ENCODE results near the gene ABCA8. TPM values are rescaled to one million over a fixed set of nuclear protein-coding genes. Genes with fewer than 3 reads are reported as not detected.
"Not testable (repeated sequence)": the region's sequence is repeated elsewhere in the genome, so short reads cannot be mapped to it uniquely, and the experiment has no call there.

The ABCA8 gene, protein sequence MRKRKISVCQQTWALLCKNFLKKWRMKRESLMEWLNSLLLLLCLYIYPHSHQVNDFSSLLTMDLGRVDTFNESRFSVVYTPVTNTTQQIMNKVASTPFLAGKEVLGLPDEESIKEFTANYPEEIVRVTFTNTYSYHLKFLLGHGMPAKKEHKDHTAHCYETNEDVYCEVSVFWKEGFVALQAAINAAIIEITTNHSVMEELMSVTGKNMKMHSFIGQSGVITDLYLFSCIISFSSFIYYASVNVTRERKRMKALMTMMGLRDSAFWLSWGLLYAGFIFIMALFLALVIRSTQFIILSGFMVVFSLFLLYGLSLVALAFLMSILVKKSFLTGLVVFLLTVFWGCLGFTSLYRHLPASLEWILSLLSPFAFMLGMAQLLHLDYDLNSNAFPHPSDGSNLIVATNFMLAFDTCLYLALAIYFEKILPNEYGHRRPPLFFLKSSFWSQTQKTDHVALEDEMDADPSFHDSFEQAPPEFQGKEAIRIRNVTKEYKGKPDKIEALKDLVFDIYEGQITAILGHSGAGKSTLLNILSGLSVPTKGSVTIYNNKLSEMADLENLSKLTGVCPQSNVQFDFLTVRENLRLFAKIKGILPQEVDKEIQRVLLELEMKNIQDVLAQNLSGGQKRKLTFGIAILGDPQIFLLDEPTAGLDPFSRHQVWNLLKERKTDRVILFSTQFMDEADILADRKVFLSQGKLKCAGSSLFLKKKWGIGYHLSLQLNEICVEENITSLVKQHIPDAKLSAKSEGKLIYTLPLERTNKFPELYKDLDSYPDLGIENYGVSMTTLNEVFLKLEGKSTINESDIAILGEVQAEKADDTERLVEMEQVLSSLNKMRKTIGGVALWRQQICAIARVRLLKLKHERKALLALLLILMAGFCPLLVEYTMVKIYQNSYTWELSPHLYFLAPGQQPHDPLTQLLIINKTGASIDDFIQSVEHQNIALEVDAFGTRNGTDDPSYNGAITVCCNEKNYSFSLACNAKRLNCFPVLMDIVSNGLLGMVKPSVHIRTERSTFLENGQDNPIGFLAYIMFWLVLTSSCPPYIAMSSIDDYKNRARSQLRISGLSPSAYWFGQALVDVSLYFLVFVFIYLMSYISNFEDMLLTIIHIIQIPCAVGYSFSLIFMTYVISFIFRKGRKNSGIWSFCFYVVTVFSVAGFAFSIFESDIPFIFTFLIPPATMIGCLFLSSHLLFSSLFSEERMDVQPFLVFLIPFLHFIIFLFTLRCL (N-terminal part only)
- not detected for total RNA-seq

DNA sequence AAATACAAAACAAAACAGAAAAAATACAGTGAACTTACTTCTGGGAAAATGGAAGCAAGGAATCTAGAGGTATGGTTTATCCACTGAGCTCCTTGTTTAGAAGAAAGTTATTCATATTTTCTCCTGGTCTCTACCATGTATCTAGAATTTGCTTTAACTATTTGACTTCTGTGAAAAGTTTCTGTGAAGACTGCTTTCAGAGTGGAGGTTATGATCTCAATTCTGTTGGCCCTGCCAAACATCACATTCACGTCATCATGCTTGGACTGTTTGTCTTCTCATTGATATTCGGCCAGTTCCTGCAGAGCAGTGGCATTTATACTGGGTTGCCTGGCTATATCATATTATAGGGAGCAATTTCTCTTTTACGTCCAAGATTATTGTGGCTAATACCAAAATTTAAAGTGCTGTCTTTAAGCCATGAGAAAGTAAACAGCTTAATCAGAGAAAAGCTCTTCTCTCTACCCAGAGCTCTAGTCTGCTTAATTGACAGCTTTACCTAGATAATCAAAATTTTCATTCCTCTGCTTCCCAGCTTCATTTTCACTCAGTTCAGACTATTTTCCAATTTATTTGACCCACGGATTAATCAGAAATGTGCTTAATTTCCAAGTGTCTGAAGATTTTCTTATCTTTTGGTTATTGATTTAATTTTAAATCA lies at the start of gene ABCA8:
Gene ABCA8, minus strand, starts transcription at position 212 of the 661 bp plus-strand sequence. CDS start 13,358 bp downstream, outside the sequence.
- POLR2A ChIA-PET: no interaction called here
- CTCF ChIA-PET: no interaction called here

DNA sequence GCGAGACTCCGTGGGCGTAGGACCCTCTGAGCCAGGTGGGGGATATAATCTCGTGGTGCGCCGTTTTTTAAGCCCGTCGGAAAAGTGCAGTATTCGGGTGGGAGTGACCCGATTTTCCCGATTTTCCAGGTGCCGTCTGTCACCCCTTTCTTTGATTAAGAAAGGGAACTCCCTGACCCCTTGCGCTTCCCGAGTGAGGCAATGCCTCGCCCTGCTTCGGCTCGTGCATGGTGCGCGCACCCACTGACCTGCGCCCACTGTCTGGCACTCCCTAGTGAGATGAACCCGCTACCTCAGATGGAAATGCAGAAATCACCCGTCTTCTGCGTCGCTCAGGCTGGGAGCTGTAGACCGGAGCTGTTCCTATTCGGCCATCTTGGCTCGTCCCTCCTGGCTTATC lies 49.6 kb upstream of the ABCA8 start:
- CTCF ChIA-PET, POLR2A ChIA-PET: not testable (repeated sequence)

DNA sequence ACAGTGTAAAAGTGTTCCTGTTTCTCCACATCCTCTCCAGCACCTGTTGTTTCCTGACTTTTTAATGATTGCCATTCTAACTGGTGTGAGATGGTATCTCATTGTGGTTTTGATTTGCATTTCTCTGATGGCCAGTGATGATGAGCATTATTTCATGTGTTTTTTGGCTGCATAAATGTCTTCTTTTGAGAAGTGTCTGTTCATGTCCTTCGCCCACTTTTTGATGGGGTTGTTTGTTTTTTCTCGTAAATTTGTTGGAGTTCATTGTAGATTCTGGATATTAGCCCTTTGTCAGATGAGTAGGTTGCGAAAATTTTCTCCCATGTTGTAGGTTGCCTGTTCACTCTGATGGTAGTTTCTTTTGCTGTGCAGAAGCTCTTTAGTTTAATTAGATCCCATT lies 44.6 kb upstream of the ABCA8 start:
- POLR2A ChIA-PET, CTCF ChIA-PET: not testable (repeated sequence)

DNA sequence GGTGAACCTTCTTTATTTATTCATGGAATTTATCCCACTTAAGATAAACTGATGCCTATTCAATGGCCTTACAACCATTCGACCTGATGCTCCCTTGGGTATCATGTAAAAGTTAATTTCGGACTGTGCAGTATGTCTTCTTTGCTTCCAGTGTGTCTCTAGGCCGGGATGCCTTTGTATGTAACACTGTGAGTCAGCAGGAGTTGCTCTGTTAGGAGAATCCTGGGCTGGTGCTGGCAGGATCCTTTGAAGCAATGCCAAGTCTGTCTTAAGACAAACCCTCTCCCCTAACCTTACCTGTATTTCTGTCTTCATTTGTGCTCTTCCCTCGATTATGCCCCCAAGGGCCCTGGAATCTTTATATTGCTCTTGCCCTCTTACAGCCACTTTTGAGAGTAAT lies 37.9 kb upstream of the ABCA8 start:
- CTCF ChIA-PET: no interaction called here
- POLR2A ChIA-PET: no interaction called here

DNA sequence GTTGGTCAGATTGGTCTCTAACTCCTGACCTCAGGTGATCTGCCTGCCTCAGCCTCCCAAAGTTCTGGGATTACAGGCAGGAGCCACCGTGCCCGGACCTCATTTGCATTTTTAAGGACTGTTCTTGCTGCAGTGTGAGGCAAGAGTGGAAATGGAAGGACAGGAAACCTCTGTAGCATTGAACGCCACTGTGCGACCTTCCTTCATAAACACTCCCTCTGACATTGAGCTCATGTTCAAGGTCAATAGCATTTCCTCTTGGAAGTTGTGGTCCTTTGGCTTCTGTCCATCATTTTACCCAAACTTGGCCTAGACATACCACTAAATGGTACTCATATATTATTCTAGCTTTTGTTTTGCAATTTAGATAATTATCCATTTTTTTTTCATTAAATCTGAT lies 32.8 kb upstream of the ABCA8 start:
- POLR2A ChIA-PET: no interaction called here
- CTCF ChIA-PET: no interaction called here

DNA sequence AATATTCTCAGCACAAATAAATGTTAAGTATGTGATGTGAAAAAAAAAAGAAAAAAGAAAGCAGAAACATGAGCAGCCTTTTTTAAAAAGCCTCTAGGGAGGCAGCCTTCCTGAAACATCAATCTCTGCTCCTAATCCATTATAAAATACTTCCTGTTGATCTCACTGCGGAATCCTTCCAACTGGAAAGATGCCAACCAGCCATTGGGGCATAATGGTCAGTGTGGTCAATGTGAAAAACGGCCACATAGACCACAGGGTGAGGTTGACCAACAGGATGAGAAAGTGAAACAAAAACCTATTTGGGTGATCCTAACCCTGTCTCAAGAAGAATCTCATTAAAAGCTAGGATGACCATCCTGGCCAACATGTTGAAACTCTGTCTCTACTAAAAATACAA lies 26.1 kb upstream of the ABCA8 start:
- POLR2A ChIA-PET: no interaction called here
- CTCF ChIA-PET: no interaction called here

DNA sequence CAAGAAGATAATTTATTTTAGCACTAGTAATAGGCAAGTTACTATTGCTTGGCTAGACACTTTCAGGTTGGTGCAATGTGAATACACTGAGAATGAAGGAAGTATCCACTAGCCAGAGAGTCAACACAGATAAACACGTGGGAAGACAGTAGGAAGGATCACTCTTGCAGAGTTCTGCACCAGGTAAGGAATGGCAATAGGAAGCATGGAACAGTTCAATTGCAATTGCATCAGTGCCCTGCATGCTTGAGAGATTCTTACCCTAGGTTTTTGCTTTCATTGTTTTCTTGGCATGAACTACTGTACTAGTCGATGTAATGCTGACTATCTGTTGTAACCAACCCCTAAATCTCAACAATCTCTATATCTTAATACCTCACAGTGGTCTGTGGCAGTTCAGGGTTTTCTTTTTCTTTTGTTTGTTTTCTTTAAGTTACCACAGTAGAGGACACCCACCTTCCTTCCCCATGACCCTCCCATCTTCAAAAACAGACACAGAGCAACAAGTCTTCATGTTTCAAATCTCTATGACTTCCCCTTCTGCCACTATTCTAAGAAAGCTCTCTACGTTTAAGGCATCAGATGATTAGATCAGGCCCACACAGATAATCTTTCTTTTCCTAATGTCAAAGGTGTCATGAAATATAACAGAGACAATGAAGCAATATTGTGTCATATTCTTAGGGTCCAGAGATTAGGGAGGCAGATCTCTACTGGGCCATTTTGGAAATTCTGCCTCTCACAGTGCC lies 18.1 kb upstream of the ABCA8 start:
- CTCF ChIA-PET: no interaction called here
- POLR2A ChIA-PET: no interaction called here

DNA sequence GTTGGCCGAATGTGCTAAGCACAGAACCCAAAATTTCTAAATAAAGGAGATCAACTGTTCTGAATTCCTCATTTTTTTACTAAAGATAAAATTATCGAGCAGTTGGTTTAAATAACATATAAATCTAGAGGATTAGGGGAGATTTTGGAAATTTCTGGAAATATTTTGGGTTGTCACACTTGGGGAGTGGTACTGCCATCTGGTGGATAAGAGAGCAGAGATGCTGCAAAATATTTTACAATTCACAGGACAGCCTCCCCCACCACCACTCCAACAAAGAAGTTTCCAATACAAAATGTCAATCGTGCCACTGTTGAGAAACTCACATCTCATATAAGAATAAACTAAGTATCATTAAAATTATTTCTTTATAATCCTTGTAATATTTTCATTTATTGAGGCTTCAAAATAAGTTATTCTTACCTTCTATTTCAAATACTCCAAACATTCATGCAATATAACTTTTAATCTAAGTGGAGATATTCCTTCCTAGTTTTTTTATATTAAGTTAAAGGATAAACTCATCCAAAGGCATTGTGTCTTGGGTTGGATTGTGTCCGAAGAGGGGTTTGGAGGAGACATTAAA lies 17.0 kb upstream of the ABCA8 start:
- ChIA-PET CTCF (no interaction called here), POLR2A (no interaction called here)

DNA sequence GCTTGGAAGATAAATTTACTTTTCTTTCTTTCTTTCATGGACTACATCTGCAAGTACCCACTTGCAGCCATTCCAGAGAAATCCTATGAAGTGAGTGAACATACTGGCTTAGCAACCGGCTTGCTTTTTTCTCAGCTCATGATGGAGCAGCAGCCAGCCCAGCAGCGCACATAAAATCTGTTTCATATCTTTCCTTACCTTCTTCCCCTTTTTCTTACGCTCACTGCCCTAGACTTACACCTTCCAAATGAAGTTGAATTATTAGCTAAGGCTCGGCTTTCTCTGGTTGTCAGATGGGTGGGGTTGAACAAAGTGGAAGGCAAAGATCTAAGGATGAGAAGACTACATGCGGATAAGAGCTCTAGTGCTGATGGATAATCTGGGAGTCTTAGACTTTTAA lies 13.9 kb upstream of the ABCA8 start:
- ChIA-PET CTCF (no interaction called here), POLR2A (no interaction called here)

DNA sequence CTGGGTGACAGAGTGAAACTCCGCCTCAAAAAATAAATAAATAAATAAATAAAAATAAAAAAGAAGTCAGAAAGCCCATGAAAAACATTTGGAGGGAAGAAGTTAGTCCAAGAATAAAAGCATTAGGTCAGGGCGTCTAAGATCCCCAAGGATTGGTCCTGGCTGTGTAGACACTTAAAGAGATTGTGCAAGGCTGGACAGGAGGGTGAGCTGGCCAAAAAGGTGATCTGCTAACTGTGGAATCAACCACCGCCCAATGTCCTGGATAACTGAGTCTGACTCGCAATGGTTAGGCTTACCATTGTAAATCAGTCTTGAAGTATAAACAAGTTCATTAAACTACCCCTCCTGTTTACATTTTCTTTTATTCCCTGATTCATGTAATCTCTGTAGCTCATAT lies 8.8 kb upstream of the ABCA8 start:
- POLR2A ChIA-PET: no interaction called here

DNA sequence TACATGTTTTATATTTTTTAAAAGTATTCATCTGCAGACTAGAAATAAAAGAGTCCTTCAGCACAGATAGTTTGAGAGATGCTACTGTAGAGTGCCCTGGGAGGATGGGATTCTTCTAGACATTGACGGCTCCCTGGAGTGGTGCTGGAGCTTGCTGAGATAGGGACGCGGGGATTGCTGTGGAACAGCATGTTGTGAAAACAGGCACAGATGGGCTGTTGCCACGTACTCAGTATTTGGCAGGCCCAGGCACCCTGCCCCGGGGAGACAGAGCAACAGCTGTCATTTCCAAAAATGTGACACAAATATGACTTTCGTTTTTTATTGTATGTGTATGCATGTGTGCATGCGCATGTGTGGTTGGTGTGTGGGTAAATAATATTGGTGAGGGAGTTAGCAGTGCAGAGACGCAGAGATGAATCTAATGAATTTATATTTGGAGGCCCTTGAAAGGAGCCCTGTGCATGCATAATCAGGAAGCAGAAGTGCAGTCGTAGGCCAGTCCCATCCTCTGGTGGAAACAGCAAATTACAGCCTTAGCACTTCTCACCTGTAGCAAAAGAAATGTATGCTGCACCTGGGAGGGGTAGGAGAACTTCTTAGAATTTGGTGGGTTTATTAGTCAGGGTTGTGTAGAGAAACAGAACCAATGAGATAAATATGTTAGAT lies 6.2 kb upstream of the ABCA8 start:
- ChIA-PET POLR2A (no interaction called here), CTCF (no interaction called here)

More for the DNA sequence above, 8.8 kb upstream of the ABCA8 start:
- CTCF ChIA-PET: no interaction called here

DNA sequence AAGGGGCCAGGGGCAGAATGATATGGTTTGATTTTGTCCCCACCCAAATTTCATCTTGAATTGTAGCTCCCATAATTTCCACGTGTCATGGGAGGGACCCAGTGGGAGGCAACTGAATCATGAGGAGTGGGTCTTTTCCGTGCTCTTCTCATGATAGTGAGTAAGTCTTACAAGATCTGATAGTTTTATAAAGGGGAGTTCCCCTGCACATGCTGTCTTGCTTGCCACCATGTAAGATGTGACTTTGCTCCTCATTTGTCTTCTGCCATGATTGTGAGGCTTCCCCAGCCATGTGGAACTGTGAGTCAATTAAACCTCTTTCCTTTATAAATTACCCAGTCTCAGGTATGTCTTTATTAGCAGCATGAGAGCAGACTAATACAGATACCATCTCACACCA lies 3.9 kb upstream of the ABCA8 start:
- POLR2A ChIA-PET, CTCF ChIA-PET: not testable (repeated sequence)

DNA sequence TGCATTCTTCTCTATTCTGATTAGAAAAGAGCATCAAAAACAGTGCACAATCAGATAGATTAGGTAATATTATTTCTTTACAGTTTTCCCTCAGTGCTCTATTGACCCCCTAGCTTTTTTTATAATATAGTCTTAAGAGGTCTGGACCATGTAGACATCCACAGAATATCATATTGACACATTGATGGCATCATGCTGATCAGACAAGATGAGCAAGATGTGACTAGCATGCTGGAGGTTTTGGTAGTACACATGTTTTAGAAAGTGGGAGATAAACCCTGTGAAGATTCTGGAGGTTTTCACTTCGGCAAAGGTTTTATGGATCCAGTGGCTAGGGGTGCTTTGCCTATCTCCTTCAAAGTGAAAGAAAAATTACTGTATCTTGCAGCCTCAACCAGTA lies 2.8 kb upstream of the ABCA8 start:
- ChIA-PET CTCF (no interaction called here), POLR2A (no interaction called here)

DNA sequence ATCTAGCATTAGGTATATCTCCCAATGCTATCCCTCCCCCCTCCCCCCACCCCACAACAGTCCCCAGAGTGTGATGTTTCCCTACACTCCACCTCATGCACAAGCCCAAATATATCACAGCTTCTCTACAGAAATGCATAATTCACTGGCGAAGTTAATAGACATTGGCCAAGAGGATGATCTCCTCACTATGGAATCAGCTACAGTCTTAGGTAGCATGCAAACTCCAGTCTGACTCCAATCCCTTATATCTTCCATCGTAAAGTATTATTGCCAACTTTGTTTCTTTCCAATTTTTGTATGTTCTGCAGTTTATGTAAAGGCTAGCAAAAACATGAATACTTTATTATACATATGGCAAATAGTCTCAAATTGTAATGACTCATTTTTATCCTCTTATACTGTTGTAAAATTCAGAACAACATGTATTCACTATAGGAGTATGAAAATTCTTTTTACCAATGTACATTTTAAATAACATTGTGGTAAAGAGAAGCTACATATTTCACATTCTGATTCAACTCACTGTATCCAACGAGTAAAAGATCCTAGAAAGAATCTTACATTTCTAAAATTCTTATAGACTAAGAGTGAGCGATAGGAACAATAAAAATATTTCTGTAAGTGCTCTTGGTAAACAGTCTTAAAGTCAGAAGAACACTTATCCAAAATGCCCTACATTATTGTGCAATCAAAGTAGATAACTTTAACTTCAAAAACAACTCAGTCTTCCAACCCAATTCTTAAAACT lies 871 bp downstream of the ABCA8 start:
- ChIA-PET POLR2A (no interaction called here), CTCF (no interaction called here)

DNA sequence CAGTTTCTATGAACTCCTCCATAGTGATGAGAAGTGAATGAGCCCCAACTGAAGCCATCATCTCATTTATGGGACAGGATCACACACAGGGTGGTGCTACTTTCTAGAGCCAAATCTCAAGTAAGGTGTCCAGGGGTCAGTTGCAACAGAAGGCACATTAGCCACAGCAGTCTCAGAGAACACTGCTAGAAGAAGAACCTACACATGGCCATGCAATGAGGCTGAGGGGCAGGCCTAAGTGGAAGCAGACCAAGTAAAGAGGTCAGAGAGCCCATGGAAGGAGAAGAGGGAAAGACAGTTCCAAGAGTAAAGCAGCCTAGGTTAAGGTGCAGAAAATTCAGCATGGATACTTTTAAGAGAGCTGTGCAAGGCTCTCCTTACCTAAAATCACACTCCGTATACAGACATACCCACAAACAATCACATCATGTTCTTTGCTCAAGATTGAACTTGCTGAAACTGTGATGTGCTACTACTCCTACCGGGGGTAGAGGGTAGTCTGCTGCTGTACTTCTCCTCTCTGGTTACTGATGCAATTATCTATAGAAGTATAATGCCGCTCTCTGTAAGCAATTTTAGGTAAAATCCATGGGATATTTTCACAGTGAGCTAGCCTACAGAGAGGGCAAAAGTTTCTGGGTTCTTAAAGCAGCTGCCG lies 1.7 kb downstream of the ABCA8 start:
- POLR2A ChIA-PET: no interaction called here
- CTCF ChIA-PET: no interaction called here

DNA sequence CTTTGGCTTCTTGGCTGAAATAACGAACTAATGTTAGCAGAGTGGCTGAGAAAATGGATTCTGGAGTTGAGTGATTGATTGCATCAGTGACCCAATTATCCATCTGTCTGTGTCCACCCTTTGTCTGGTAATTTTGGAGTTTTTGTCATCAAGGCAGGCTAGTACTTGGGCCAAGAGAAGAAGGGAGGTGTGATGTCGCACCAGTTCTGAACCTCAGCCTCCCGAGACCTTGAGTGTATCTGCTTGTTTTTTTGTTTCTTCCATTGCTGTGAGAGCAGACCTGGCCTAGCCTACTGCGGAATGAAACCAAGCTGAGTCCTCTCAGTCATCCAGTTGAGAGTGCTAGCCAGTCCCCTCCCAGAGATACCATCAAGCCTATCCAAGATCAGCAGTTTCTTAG lies 4.5 kb downstream of the ABCA8 start:
- ChIA-PET CTCF (no interaction called here), POLR2A (no interaction called here)

DNA sequence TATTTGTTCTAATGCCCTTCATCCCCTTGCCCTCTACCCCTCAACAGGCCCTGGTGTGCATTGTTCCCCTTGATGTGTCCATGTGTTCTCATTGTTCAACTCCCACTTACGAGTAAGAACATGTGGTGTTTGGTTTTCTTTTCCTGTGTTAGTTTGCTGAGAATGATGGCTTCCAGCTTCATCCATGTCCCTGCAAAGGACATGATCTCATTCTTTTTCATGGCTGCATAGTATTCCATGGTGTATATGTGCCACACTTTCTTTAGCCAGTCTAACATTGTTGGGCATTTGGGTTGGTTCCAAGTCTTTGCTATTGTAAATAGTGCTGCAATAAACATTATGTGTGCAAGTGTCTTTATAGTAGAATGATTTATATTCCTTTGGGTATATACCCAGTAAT lies 7.3 kb downstream of the ABCA8 start:
- POLR2A ChIA-PET, CTCF ChIA-PET: not testable (repeated sequence)
